GM12873 (cell line): ENCODE data around the gene PRKG1.

Experiments used
- CTCF ChIP-seq: IDR thresholded peaks from 2 replicates; pipeline ENCODE4 v1.5.1; 2012; ENCODE audit warnings: low read depth, mild to moderate bottlenecking, moderate library complexity, low read length, control low read depth; ENCODE audit not compliant: insufficient read depth; ENCODE audit errors: missing control alignments

PRKG1 gene

GRCh38 chr10:51804866-51805265 is 730.6 kb downstream of the PRKG1 start:
- TF ChIP-seq CTCF: no peak

GRCh38 chr10:51806079-51806835 is 732.0 kb downstream of the PRKG1 start:
- TF ChIP-seq CTCF: no peak

GRCh38 chr10:51808187-51808586 is 733.9 kb downstream of the PRKG1 start:
- TF ChIP-seq CTCF: no peak

- no peak for TF ChIP-seq CTCF
Observed at GRCh38 chr10:51815723-51816122, 741.4 kb downstream of the PRKG1 start.

- no peak for TF ChIP-seq CTCF
Observed at GRCh38 chr10:51821045-51821444, 746.8 kb downstream of the PRKG1 start.

GRCh38 chr10:51821745-51822144 is 747.5 kb downstream of the PRKG1 start:
- TF ChIP-seq CTCF: no peak

- no peak for TF ChIP-seq CTCF
Observed at GRCh38 chr10:51832652-51833383, 758.5 kb downstream of the PRKG1 start.
